ENCODE measurements around the gene CNTNAP2. TPM values are rescaled to one million over a fixed set of nuclear protein-coding genes. Genes with fewer than 3 reads are reported as not detected.

CNTNAP2 gene
- total and polyA plus RNA-seq, 2 of the 8 experiments (the other 6 are each of a cell fraction or from before 2014, with no cell fraction given): 27.9 to 71.0 TPM

DNA sequence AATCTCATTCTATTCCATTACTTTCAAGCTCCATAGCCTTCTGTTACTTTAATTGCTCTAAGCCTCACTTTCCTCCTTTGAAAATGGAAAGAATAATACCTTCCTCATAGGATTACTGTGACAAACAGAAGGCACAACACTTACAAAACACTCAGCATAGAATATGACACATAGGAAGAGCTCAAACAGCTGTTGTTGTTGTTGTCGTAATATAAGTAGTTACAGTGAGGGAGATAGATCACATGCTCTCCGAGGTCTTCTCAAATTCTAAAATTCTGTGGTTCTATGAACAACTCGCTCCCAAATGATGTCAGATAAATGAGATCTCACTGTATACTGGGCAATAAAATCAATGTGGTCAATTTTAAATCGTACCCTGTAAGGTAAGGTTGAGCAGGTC lies 1424.7 kb downstream of the CNTNAP2 start:
- Histone ChIP-seq H3K27ac (ENCODE audit: low read depth, low read length) (no peak overlapping the region), H2BK5ac (ENCODE audit: low read depth, low read length) (no peak overlapping the region), H3K9ac (replicated peaks in 1 of 4; ENCODE audit: extremely low read depth in 1 of 4, low read depth in 3 of 4, low read length in 3 of 4) (no peak overlapping the region), H2BK20ac (ENCODE audit: low read length) (no peak overlapping the region), H3K27me3 (replicated peaks in 1 of 4; ENCODE audit: control insufficient read depth in 3 of 4, extremely low read depth in 1 of 4, insufficient read depth in 3 of 4, low read length in 3 of 4) (no peaks in the 10 kb centered on the region), H2BK15ac (ENCODE audit: low read length) (no peak overlapping the region), H4K20me1 (replicated peaks in 1 of 2; ENCODE audit: control insufficient read depth in 1 of 2, insufficient read depth in 2 of 2, low read length in 2 of 2) (no peaks in the 10 kb centered on the region), H3K23ac (ENCODE audit: insufficient read length) (no peak overlapping the region), H2BK12ac (ENCODE audit: low read depth, low read length) (no peak overlapping the region), H3K79me2 (ENCODE audit: control insufficient read depth in 1 of 2, insufficient read depth in 2 of 2, low read length in 2 of 2) (no peaks in the 10 kb centered on the region), H4K91ac (replicated peaks; ENCODE audit: insufficient read length, low read length) (no peak overlapping the region), H3K4ac (replicated peaks; ENCODE audit: insufficient read length, low read depth, low read length) (no peak overlapping the region), H3K18ac (ENCODE audit: extremely low read depth, low read length) (no peak overlapping the region), H3K36me3 (ENCODE audit: control insufficient read depth in 2 of 4, insufficient read depth in 4 of 4, low read length in 3 of 4) (no peaks in the 10 kb centered on the region; a peak in 1 of 8 replicates), H2AFZ (ENCODE audit: low read length) (no peak overlapping the region), H3K4me1 (replicated peaks in 1 of 4; ENCODE audit: control insufficient read depth in 3 of 4, insufficient read depth in 4 of 4, low read length in 3 of 4) (no peaks in the 10 kb centered on the region), H3K23me2 (ENCODE audit: low read depth, low read length) (no peaks in the 10 kb centered on the region), H4K5ac (ENCODE audit: insufficient read length, low read depth, low read length) (no peak overlapping the region), H3K79me1 (ENCODE audit: low read depth, low read length) (no peaks in the 10 kb centered on the region), H4K8ac (ENCODE audit: extremely low read depth, insufficient read depth, low read length) (no peak overlapping the region), H3K14ac (ENCODE audit: insufficient read length) (no peak overlapping the region), H2AK5ac (ENCODE audit: low read depth, low read length) (no peak overlapping the region), H3K9me3 (ENCODE audit: insufficient read depth in 2 of 2, low read depth in 1 of 2, low read length in 1 of 2) (peaks cover 0 to 16% of the 10 kb centered on the region in 2 experiments; a peak in 3 of 4 replicates), H3K4me3 (ENCODE audit: extremely low read depth in 1 of 4, insufficient read depth in 2 of 4, low read depth in 3 of 4, low read length in 4 of 4) (no peak overlapping the region), H3K56ac (replicated peaks; ENCODE audit: insufficient read length, low read depth, low read length) (no peak overlapping the region), H2BK120ac (replicated peaks; ENCODE audit: low read depth, low read length) (no peak overlapping the region), H3K4me2 (ENCODE audit: insufficient read depth in 1 of 2, low read depth in 2 of 2, low read length in 2 of 2) (no peak overlapping the region)
- no peak for DNase-seq (ENCODE audit: low read depth in 1 of 2, low spot score in 2 of 2)
- ChIA-PET POLR2A (ENCODE audit: partially characterized antibody) (interaction anchor here (0.6 kb wide), 1 partner anchor 16 kb away, joined by 4 read pairs; no protein-coding TSS in a partner anchor), CTCF (ENCODE audit: partially characterized antibody) (no interaction called here)
- WGBS, 2 experiments (ENCODE audit: extremely low coverage in 1 of 2, insufficient coverage in 1 of 2, insufficient read length in 1 of 2, insufficient replicate concordance in 2 of 2, low coverage in 1 of 2, low lambda C conversion rate in 2 of 2, missing lambda C conversion rate in 1 of 2): 81% methylated on average over 4 of the region's 4 CpGs; no CpG with 5 or more reads in 1 of the 2 experiments
- no peak for FAIRE-seq
- TF ChIP-seq CHD1 (IDR thresholded peaks at IDR 0.05; ENCODE audit: low read depth, low read length) (no peak), BCL11A (IDR thresholded peaks at IDR 0.05; ENCODE audit: low read depth in 2 of 2, low read length in 2 of 2) (no peak), CTBP2 (IDR thresholded peaks at IDR 0.05; ENCODE audit: borderline replicate concordance, insufficient read depth, insufficient read length, low read length) (no peak), ZNF274 (IDR thresholded peaks at IDR 0.05; ENCODE audit: borderline replicate concordance, extremely low read depth, low read length) (no peak), TAF1 (IDR thresholded peaks at IDR 0.05; ENCODE audit: low read depth, low read length) (no peak), EGR1 (IDR thresholded peaks at IDR 0.05; ENCODE audit: borderline replicate concordance, low read depth, low read length) (no peak), KDM1A (IDR thresholded peaks at IDR 0.05; ENCODE audit: borderline replicate concordance, low read length) (no peak), RAD21 (IDR thresholded peaks at IDR 0.05 in 1 of 2, conservative IDR thresholded peaks at IDR 0.05 in 1 of 2; ENCODE audit: low read depth in 2 of 2, low read length in 2 of 2) (no peak)
- TF ChIP-seq, protein P1, sequence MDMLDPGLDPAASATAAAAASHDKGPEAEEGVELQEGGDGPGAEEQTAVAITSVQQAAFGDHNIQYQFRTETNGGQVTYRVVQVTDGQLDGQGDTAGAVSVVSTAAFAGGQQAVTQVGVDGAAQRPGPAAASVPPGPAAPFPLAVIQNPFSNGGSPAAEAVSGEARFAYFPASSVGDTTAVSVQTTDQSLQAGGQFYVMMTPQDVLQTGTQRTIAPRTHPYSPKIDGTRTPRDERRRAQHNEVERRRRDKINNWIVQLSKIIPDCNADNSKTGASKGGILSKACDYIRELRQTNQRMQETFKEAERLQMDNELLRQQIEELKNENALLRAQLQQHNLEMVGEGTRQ (IDR thresholded peaks at IDR 0.05; ENCODE audit: low read length): no peak
